Trophoblast cell (in vitro differentiated cells and primary cell): ENCODE results near the gene COL4A5.

Source experiments
- DNase-seq, 2 donors: peaks; one replicate each; pipeline ENCODE4 v3.0.0-alpha.2; 2016
- H2AFZ ChIP-seq: 2 replicates; pipeline ENCODE4 v1.6.1; 2013; ENCODE audit warnings: low read length, moderate library complexity, mild to moderate bottlenecking; ENCODE audit not compliant: insufficient read depth, poor library complexity
- H2AK5ac ChIP-seq: 2 replicates; pipeline ENCODE4 v1.6.1; 2013; ENCODE audit warnings: mild to moderate bottlenecking, low read length
- H2BK120ac ChIP-seq: 2 replicates; pipeline ENCODE4 v1.6.1; 2013; ENCODE audit warnings: low read length, mild to moderate bottlenecking, moderate library complexity; ENCODE audit not compliant: insufficient read depth, poor library complexity
- H2BK12ac ChIP-seq: 2 replicates; pipeline ENCODE4 v1.6.1; 2013; ENCODE audit warnings: mild to moderate bottlenecking, low read length, moderate library complexity
- H2BK5ac ChIP-seq: 2 replicates; pipeline ENCODE4 v1.6.1; 2013; ENCODE audit warnings: low read length, low read depth, moderate library complexity, mild to moderate bottlenecking; ENCODE audit not compliant: poor library complexity
- H3K14ac ChIP-seq: 2 replicates; pipeline ENCODE4 v1.6.1; 2013; ENCODE audit warnings: mild to moderate bottlenecking, low read length
- H3K18ac ChIP-seq: 2 replicates; pipeline ENCODE4 v1.6.1; 2013; ENCODE audit warnings: mild to moderate bottlenecking, low read length
- H3K23ac ChIP-seq: 2 replicates; pipeline ENCODE4 v1.6.1; 2013; ENCODE audit warnings: low read length
- H3K27ac ChIP-seq: 2 replicates; pipeline ENCODE4 v1.5.1; 2013; ENCODE audit warnings: low read depth, mild to moderate bottlenecking, inconsistent platforms, low read length, moderate library complexity
- H3K27me3 ChIP-seq: 2 replicates; pipeline ENCODE4 v1.6.1; 2013; ENCODE audit warnings: inconsistent platforms, mild to moderate bottlenecking, low read length, moderate library complexity; ENCODE audit not compliant: insufficient read depth
- H3K36me3 ChIP-seq, 2 experiments: 1 replicate in 1 of 2; 2 replicates in 1 of 2; pipeline ENCODE4 v1.6.1; 2013; ENCODE audit warnings: low read length in 2 of 2, mild to moderate bottlenecking in 2 of 2, moderate library complexity in 1 of 2; ENCODE audit not compliant: insufficient read depth in 2 of 2, control insufficient read depth in 1 of 2
- H3K4ac ChIP-seq: 2 replicates; pipeline ENCODE4 v1.6.1; 2013; ENCODE audit warnings: low read depth, mild to moderate bottlenecking, low read length, moderate library complexity
- H3K4me1 ChIP-seq, 2 experiments: 1 replicate in 1 of 2; 2 replicates in 1 of 2; pipeline ENCODE4 v1.6.1; 2013; ENCODE audit warnings: low read length in 2 of 2, mild to moderate bottlenecking in 2 of 2, moderate library complexity in 1 of 2; ENCODE audit not compliant: insufficient read depth in 2 of 2, control insufficient read depth in 1 of 2
- H3K4me2 ChIP-seq: 2 replicates; pipeline ENCODE4 v1.6.1; 2013; ENCODE audit warnings: inconsistent platforms, mild to moderate bottlenecking, low read length, moderate library complexity
- H3K4me3 ChIP-seq: 2 replicates; pipeline ENCODE4 v1.5.1; 2013; ENCODE audit warnings: mild to moderate bottlenecking, low read depth, low read length, inconsistent platforms
- H3K79me1 ChIP-seq: one replicate; pipeline ENCODE4 v1.6.1; 2013; ENCODE audit warnings: low read length
- H3K79me2 ChIP-seq: 2 replicates; pipeline ENCODE4 v1.6.1; 2013; ENCODE audit warnings: low read length, mild to moderate bottlenecking; ENCODE audit not compliant: control insufficient read depth, insufficient read depth, poor library complexity
- H3K9ac ChIP-seq: 2 replicates; pipeline ENCODE4 v1.6.1; 2013; ENCODE audit warnings: mild to moderate bottlenecking, low read length
- H3K9me3 ChIP-seq: 2 replicates; pipeline ENCODE4 v1.6.1; 2013; ENCODE audit warnings: low read depth, mild to moderate bottlenecking, control low read depth, inconsistent platforms, low read length; ENCODE audit not compliant: insufficient read depth
- H4K12ac ChIP-seq: 2 replicates; pipeline ENCODE4 v1.6.1; 2013; ENCODE audit warnings: low read depth, mild to moderate bottlenecking, low read length, moderate library complexity
- H4K8ac ChIP-seq: 2 replicates; pipeline ENCODE4 v1.6.1; 2013; ENCODE audit warnings: low read depth, mild to moderate bottlenecking, low read length, moderate library complexity
- H4K91ac ChIP-seq: one replicate; pipeline ENCODE4 v1.6.1; 2013; ENCODE audit warnings: low read depth, mild to moderate bottlenecking, low read length, moderate library complexity
- WGBS: extraction: QIAGEN DNeasy Blood & Tissue Kit; methylation state at CpG from one replicate; pipeline ENCODE4 v1.1.7; 2013; ENCODE audit warnings: missing lambda C conversion rate; ENCODE audit not compliant: insufficient read length, insufficient coverage; ENCODE audit errors: extremely low coverage; 5-methylcytosine and 5-hydroxymethylcytosine counted together

COL4A5 gene

GRCh38 chrX:108456971-108457477, 17.4 kb downstream of the COL4A5 start:
- Histone ChIP-seq H4K8ac (no peak overlapping the region), H3K23ac (no peak overlapping the region), H3K4me2 (no peak overlapping the region), H3K79me2 (no peaks in the 10 kb centered on the region), H3K27ac (peak overlapping the region; percentile 26), H3K36me3 (no peaks in the 10 kb centered on the region), H2BK120ac (no peak overlapping the region), H3K79me1 (no peaks in the 10 kb centered on the region), H4K12ac (no peak overlapping the region), H2AFZ (no peak overlapping the region), H3K4me1 (no peaks in the 10 kb centered on the region), H3K27me3 (no peaks in the 10 kb centered on the region), H2AK5ac (no peak overlapping the region), H3K18ac (no peak overlapping the region), H3K9me3 (no peaks in the 10 kb centered on the region), H2BK5ac (no peak overlapping the region), H2BK12ac (no peak overlapping the region), H3K4me3 (no peak overlapping the region), H3K14ac (no peak overlapping the region), H3K4ac (no peak overlapping the region), H4K91ac (no peak overlapping the region), H3K9ac (no peak overlapping the region)
- no peak for DNase-seq
- WGBS = no CpG with 5 or more reads among the region's 4 CpGs

- no CpG with 5 or more reads among the region's 3 CpGs for WGBS
- H2BK120ac ChIP-seq = no peak overlapping the region
These were observed 25.0 kb downstream of the COL4A5 start for GRCh38 chrX:108464604-108465003.

GRCh38 chrX:108468486-108468885, 28.8 kb downstream of the COL4A5 start:
- no peak overlapping the region for H3K18ac ChIP-seq
- no peaks in the 10 kb centered on the region for H3K79me2 ChIP-seq
- H2AFZ ChIP-seq = no peak overlapping the region
- no peak overlapping the region for H3K4me2 ChIP-seq
- H3K79me1 ChIP-seq = no peaks in the 10 kb centered on the region
- no peaks in the 10 kb centered on the region for H3K36me3 ChIP-seq
- H3K27me3 ChIP-seq = no peaks in the 10 kb centered on the region
- H2BK120ac ChIP-seq = no peak overlapping the region
- H2BK5ac ChIP-seq = no peak overlapping the region
- H4K12ac ChIP-seq = no peak overlapping the region
- H3K4me3 ChIP-seq = no peak overlapping the region
- no peak overlapping the region for H3K14ac ChIP-seq
- DNase-seq = no peak
- WGBS = no CpG with 5 or more reads among the region's 1 CpG
- no peak overlapping the region for H4K8ac ChIP-seq
- H2BK12ac ChIP-seq = no peak overlapping the region
- H3K9me3 ChIP-seq = no peaks in the 10 kb centered on the region
- H2AK5ac ChIP-seq = no peak overlapping the region
- H4K91ac ChIP-seq = no peak overlapping the region
- H3K4ac ChIP-seq = no peak overlapping the region
- no peak overlapping the region for H3K23ac ChIP-seq
- H3K9ac ChIP-seq = no peak overlapping the region
- no peaks in the 10 kb centered on the region for H3K4me1 ChIP-seq
- no peak overlapping the region for H3K27ac ChIP-seq

More at GRCh38 chrX:108464604-108465003, 25.0 kb downstream of the COL4A5 start:
- Histone ChIP-seq H3K4me1 (no peaks in the 10 kb centered on the region), H2BK12ac (no peak overlapping the region), H3K4ac (no peak overlapping the region), H4K91ac (no peak overlapping the region), H4K8ac (no peak overlapping the region), H2AFZ (no peak overlapping the region), H2BK5ac (no peak overlapping the region), H3K79me1 (no peaks in the 10 kb centered on the region), H3K14ac (no peak overlapping the region), H3K9ac (no peak overlapping the region), H3K36me3 (no peaks in the 10 kb centered on the region), H3K4me3 (no peak overlapping the region), H3K9me3 (no peaks in the 10 kb centered on the region), H3K4me2 (no peak overlapping the region), H3K27ac (no peak overlapping the region), H2AK5ac (no peak overlapping the region), H4K12ac (no peak overlapping the region), H3K18ac (no peak overlapping the region), H3K79me2 (no peaks in the 10 kb centered on the region), H3K27me3 (no peaks in the 10 kb centered on the region), H3K23ac (no peak overlapping the region)
- DNase-seq = peak in 1 of 2 donors; percentile 33

- Histone ChIP-seq H4K8ac (no peak overlapping the region), H3K4ac (no peak overlapping the region), H2BK5ac (no peak overlapping the region), H2AK5ac (no peak overlapping the region), H3K9me3 (no peaks in the 10 kb centered on the region), H3K27ac (no peak overlapping the region), H3K18ac (no peak overlapping the region), H2AFZ (no peak overlapping the region), H3K4me2 (no peak overlapping the region), H3K79me2 (no peaks in the 10 kb centered on the region), H3K36me3 (peaks cover 0 to 3% of the 10 kb centered on the region in 2 experiments), H3K4me3 (no peak overlapping the region), H3K9ac (no peak overlapping the region), H3K14ac (no peak overlapping the region), H4K91ac (no peak overlapping the region), H3K4me1 (no peaks in the 10 kb centered on the region), H3K79me1 (no peaks in the 10 kb centered on the region), H3K23ac (no peak overlapping the region), H2BK12ac (no peak overlapping the region), H4K12ac (no peak overlapping the region), H3K27me3 (no peaks in the 10 kb centered on the region), H2BK120ac (no peak overlapping the region)
- DNase-seq = no peak
These were observed 34.3 kb downstream of the COL4A5 start for GRCh38 chrX:108473979-108474378.
